ENCODE results near the gene ANGPT4. TPM values are rescaled to one million over a fixed set of nuclear protein-coding genes. Genes with fewer than 3 reads are reported as not detected.

ANGPT4 gene, protein sequence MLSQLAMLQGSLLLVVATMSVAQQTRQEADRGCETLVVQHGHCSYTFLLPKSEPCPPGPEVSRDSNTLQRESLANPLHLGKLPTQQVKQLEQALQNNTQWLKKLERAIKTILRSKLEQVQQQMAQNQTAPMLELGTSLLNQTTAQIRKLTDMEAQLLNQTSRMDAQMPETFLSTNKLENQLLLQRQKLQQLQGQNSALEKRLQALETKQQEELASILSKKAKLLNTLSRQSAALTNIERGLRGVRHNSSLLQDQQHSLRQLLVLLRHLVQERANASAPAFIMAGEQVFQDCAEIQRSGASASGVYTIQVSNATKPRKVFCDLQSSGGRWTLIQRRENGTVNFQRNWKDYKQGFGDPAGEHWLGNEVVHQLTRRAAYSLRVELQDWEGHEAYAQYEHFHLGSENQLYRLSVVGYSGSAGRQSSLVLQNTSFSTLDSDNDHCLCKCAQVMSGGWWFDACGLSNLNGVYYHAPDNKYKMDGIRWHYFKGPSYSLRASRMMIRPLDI
- not detected for polyA plus RNA-seq

DNA sequence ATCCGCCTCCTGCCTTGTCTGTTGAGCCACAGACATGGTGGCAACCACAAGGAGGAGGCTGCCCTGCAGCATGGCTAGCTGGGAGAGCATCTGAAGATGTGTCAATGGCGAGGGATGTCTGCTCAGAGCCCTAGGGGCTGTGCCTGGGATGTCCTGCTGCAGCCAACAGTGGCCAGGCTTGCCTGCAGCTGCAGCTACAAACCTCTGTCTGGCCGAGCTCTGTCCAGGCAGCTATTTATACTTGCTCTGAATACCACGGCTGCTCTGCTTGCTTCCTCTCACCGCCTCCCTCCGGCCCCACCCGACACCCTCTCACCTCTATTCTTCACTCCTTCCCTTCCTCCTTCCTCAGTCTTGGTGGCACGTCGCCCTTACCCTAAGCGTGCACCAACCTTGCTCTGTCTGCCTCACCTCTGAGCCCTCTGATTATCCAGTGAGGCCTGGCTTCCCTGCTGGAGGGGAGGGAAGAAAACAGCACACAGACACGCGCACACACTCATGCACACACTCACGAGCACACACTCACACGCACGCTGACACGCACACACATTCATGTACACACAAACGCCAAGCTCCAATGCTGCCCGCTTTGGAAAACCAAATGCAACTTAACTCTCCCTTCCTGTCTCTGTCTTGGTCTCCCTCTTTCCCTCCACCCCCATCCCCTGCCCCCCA, at the start of gene ANGPT4:
TSS of gene ANGPT4 (minus strand) at position 210 of the 675 bp plus-strand sequence. CDS start at position 90, 120 bp downstream.
- DNase-seq = no peak
- H3K27me3 Mint-ChIP-seq (ENCODE audit: low read depth in 3 of 3) = peaks cover 2 to 8% (median 4%) of the 10 kb centered on the region in 3 donors
- no peaks in the 10 kb centered on the region for H3K4me1 Mint-ChIP-seq
- no peak within 1 kb of the TSS for H3K4me3 Mint-ChIP-seq
- H3K27ac Mint-ChIP-seq = no peak within 1 kb of the TSS
- H3K36me3 Mint-ChIP-seq = no peaks in the 10 kb centered on the region
- peaks cover 0 to 2% (median 0%) of the 10 kb centered on the region in 6 donors for H3K9me3 Mint-ChIP-seq

DNA sequence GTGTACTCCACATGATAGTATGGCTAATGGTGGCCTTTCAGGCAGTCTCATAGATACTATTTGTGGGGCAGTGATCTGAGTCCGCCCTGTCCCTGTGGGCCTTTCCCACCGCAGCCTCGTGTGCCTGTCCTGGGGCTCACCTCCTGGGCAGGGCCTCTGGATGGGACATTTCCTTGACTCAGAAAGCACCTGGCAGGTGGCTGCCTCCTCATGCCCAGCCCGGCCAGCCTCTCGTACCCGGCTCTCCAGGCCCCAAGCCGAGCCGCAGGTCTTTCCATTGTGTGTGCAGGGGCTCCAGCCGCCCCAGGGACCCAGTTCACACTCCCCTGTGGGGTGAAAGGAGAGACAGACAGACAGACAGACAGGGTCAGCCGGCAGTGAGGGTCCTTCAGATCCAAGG, 47.7 kb upstream of the ANGPT4 start:
- DNase-seq = no peak
- H3K4me3 Mint-ChIP-seq = no peak overlapping the region
- peaks cover 4 to 8% (median 5%) of the 10 kb centered on the region in 3 donors for H3K27me3 Mint-ChIP-seq (ENCODE audit: low read depth in 3 of 3)
- H3K4me1 Mint-ChIP-seq = peaks cover 9 to 18% of the 10 kb centered on the region in 2 donors
- H3K27ac Mint-ChIP-seq = peak overlapping the region in 1 of 6 donors; percentile 3
- no peaks in the 10 kb centered on the region for H3K36me3 Mint-ChIP-seq
- H3K9me3 Mint-ChIP-seq = no peaks in the 10 kb centered on the region

DNA sequence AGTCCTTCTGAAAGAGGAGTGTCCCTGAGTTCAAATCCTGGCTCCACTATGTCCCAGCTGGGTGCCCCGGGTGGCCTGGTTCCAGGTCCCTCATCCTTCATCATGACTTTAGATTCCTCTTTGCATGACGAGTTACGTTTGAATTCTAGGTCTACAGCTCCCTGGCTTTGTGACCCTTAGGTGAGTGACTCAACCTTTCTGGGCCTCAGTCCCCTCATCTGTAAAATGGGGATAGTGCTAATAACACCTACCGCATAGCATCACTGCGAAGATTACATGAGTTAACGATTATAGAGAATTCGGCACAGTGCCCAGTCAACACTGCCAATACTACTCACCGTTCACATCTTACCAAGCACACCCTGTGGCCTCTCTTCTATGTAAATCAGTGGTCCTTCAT, 46.5 kb upstream of the ANGPT4 start:
- Mint-ChIP-seq H3K36me3 (no peaks in the 10 kb centered on the region), H3K9me3 (no peaks in the 10 kb centered on the region), H3K4me3 (no peak overlapping the region), H3K27ac (no peak overlapping the region), H3K27me3 (ENCODE audit: low read depth in 3 of 3) (peaks cover 4 to 14% (median 4%) of the 10 kb centered on the region in 3 donors), H3K4me1 (peaks cover 13 to 25% of the 10 kb centered on the region in 2 donors)
- no peak for DNase-seq

DNA sequence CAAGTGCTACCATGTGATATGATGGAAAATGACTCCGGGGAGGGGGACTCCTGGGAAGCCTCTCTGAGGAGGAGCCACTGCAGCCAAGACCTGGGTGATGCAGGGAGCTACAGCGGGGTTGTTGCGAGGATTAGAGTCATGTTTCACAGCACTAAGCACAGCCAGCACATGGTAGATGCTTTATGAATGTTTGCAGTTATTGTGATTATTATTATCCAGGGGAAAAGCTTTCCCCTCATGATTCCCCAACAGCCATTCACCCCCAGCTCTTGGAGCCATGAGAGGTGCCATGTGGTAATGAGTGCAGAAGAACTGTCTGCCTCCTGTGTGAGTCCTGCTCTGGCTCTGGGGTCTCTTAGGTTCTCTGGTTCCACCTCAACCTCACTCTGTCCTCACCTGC, 46.1 kb upstream of the ANGPT4 start:
- no peak for DNase-seq
- H3K27me3 Mint-ChIP-seq (ENCODE audit: low read depth in 3 of 3) = peaks cover 4 to 16% (median 4%) of the 10 kb centered on the region in 3 donors
- peak overlapping the region in 1 of 6 donors; percentile 14 for H3K27ac Mint-ChIP-seq
- no peaks in the 10 kb centered on the region for H3K9me3 Mint-ChIP-seq
- peaks cover 13 to 25% of the 10 kb centered on the region in 2 donors for H3K4me1 Mint-ChIP-seq
- H3K4me3 Mint-ChIP-seq = no peak overlapping the region
- no peaks in the 10 kb centered on the region for H3K36me3 Mint-ChIP-seq

DNA sequence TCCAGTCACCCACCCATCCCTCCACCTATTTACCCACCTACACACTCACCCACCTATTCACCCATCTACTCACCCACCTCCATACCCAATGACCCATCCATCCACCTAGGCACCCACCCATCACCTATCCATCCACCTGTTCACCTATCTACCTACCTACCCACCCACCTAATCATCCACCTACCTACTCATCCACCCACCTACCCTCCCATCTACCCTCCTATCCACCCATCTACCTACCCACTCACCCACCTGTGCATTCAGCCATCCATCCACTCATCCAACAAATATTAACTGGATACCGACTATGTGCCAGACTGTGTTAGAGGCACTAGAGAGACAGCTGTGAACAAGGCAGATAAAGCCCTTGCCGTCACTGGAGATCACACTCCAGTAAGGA, 45.6 kb upstream of the ANGPT4 start:
- no peak for DNase-seq

DNA sequence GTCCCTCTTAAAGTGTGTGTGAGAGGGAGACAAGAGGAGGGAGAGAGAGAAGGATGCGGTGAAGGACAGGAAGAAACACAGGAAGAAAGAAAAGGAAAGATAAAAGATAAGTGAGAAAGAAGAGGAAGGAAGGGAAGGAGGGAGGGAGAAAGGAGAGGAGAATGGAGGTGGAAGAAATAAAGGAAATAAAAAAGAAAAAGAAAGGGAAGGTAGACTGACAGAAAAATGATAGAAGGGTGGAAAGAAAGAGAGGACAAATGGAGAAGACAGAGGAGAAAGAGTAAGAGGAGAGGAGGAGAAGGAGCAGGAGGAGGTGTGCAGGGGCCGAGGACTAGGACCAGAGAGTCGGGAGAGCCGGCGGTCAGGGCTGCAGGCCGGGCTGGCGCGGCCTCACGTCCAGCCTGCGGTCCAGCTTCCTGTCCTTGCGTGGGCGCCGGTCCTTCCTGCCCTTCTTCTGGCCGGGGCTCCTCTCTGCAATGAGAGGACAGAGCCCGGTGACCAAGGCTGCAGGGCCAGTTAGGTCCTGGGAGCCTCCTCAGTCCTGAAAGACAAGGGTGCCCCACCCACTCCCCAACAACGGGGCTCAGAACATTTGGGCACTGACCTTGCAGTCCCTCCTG, 44.0 kb upstream of the ANGPT4 start:
- Mint-ChIP-seq H3K36me3 (no peaks in the 10 kb centered on the region), H3K4me1 (peaks cover 15 to 25% of the 10 kb centered on the region in 2 donors), H3K27ac (peak overlapping the region in 1 of 6 donors; percentile 83), H3K4me3 (no peak overlapping the region), H3K9me3 (no peaks in the 10 kb centered on the region), H3K27me3 (ENCODE audit: low read depth in 3 of 3) (peaks cover 8 to 19% (median 9%) of the 10 kb centered on the region in 3 donors)
- no peak for DNase-seq

More for the DNA sequence above, 45.6 kb upstream of the ANGPT4 start:
- no peak overlapping the region for H3K4me3 Mint-ChIP-seq
- peaks cover 13 to 25% of the 10 kb centered on the region in 2 donors for H3K4me1 Mint-ChIP-seq
- no peak overlapping the region for H3K27ac Mint-ChIP-seq
- H3K27me3 Mint-ChIP-seq (ENCODE audit: low read depth in 3 of 3) = peaks cover 4 to 16% (median 4%) of the 10 kb centered on the region in 3 donors
- H3K36me3 Mint-ChIP-seq = no peaks in the 10 kb centered on the region
- no peaks in the 10 kb centered on the region for H3K9me3 Mint-ChIP-seq

DNA sequence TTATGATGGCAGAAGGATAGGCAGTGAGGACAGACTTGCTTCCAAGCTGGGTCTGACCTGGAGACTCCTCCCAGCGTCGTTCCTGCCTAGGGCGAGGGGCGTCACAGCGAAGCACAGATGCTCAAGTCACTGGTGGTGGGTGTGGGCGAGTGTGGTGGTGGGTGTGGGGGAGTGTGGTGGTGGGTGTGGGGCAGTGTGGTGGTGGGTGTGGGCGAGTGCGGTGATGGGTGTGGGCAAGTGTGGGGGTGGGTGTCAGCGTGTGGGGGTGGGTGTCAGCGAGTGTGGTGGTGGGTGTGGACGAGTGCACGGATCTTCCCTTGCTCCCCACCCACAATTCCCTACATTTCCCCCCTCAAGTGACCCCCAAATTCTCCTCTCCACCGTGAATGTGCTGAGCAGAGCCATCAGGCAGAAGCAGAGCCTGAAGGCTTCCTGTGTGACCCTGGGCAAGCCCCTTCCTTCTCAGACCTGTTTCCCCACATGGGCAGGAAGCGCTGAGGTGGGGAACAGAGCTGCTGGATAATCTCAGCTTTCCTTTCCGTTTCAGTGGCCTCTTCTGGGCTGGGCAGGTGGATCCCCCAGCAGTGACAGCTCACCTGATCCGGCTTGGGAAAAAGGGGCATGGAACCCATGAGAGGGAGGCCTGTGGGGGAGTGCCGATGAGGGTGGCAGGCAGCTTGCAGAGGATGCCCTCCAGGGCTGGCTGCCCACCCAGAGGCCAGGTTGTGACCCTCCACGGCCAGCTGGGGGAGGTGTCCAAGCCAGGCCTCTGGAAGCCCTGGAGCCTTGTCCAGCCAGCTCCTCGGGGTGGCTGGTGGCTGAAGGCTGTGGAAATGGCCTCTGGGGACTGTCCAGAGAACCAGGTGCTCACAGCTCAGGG, 43.0 kb upstream of the ANGPT4 start:
- Mint-ChIP-seq H3K9me3 (no peaks in the 10 kb centered on the region), H3K4me3 (peak overlapping the region; percentile 21 to 78 (median 33)), H3K4me1 (peaks cover 15 to 25% of the 10 kb centered on the region in 2 donors), H3K27ac (peak overlapping the region in 2 of 6 donors; percentile 35 to 53), H3K36me3 (no peaks in the 10 kb centered on the region), H3K27me3 (ENCODE audit: low read depth in 3 of 3) (peaks cover 6 to 19% (median 11%) of the 10 kb centered on the region in 3 donors)
- peak in 1 of 3 donors; percentile 17 for DNase-seq

DNA sequence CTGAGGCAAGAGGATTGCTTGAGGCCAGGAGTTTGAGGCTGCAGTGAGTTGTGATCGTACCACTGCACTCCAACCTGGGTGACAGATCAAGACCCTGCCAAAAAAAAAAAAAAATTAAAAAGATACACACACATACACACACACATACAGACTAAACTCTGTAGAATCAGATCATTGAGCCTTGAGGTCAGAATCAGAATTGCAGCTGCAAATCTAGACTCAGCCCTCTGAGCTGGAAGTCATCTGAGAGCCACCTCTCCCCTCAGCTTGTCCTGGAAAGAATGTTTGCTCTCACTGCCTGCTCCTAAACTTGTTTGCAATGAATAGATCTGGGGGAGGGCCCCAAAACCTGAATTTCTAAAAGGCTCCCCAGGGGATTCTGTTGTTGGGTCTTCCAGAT, 41.4 kb upstream of the ANGPT4 start:
- H3K4me3 Mint-ChIP-seq = no peak overlapping the region
- peaks cover 15 to 25% of the 10 kb centered on the region in 2 donors for H3K4me1 Mint-ChIP-seq
- no peaks in the 10 kb centered on the region for H3K9me3 Mint-ChIP-seq
- DNase-seq = no peak
- peaks cover 6 to 19% (median 16%) of the 10 kb centered on the region in 3 donors for H3K27me3 Mint-ChIP-seq (ENCODE audit: low read depth in 3 of 3)
- H3K27ac Mint-ChIP-seq = no peak overlapping the region
- no peaks in the 10 kb centered on the region for H3K36me3 Mint-ChIP-seq

DNA sequence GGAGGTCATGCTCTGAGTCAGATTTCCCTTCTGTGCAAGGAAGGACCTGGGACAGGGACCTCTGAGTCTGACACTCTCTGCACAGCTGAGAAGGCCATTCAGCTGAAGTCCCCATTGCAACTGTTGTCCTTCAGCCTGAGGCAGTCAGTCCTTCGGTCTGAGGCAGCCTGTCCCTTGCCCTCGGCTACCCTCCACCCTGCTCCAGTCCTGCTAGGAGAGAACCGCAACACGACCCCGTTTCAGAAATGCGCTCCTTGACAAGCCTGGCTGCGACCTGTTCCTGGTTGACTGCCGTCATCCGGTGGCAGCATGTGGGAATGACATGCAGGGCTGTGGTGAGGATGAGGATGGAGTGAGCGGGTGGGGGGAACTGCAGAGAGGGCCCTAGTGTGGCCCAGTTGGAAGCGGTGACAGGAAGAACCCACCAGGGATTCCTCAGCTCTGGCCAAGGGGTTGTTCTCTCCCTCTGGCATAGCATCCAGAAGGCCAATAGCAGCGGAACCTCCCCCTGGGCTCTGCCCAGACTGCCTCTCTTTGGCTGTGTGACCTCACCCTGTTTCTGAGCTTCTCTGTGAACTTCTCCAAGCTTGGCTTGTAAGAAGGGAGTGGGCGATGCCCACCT, 40.3 kb upstream of the ANGPT4 start:
- no peak overlapping the region for H3K4me3 Mint-ChIP-seq

DNA sequence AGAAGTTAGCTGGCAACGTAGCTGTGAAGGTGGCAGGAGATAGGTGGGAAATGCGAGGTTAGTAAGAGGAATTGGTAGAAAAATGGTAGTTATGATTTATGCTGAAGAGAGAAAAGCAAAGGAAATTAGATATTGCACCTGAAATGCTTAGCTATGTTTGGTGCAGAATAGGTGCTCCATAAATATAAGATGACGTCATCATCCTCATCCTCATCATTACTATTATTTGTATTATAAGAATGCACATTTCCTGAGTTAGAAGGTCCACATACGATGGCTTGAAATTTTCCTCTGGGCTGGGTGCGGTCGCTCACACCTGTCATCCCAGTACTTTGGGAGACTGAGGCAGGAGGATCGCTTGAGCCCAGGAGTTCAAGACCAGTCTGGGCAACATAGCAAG, 39.5 kb upstream of the ANGPT4 start:
- H3K4me3 Mint-ChIP-seq = no peak overlapping the region
- H3K4me1 Mint-ChIP-seq = peaks cover 15 to 20% of the 10 kb centered on the region in 2 donors
- H3K27ac Mint-ChIP-seq = no peak overlapping the region
- H3K9me3 Mint-ChIP-seq = peaks cover 0 to 2% (median 0%) of the 10 kb centered on the region in 6 donors
- no peak for DNase-seq
- H3K27me3 Mint-ChIP-seq (ENCODE audit: low read depth in 3 of 3) = peaks cover 6 to 19% (median 18%) of the 10 kb centered on the region in 3 donors
- H3K36me3 Mint-ChIP-seq = no peaks in the 10 kb centered on the region

More for the DNA sequence above, 40.3 kb upstream of the ANGPT4 start:
- Mint-ChIP-seq H3K36me3 (no peaks in the 10 kb centered on the region), H3K27me3 (ENCODE audit: low read depth in 3 of 3) (peaks cover 6 to 19% (median 18%) of the 10 kb centered on the region in 3 donors), H3K4me1 (peaks cover 15 to 25% of the 10 kb centered on the region in 2 donors), H3K27ac (no peak overlapping the region), H3K9me3 (peaks cover 0 to 2% (median 0%) of the 10 kb centered on the region in 6 donors)
- peak; percentile 63 to 69 (median 65) for DNase-seq

DNA sequence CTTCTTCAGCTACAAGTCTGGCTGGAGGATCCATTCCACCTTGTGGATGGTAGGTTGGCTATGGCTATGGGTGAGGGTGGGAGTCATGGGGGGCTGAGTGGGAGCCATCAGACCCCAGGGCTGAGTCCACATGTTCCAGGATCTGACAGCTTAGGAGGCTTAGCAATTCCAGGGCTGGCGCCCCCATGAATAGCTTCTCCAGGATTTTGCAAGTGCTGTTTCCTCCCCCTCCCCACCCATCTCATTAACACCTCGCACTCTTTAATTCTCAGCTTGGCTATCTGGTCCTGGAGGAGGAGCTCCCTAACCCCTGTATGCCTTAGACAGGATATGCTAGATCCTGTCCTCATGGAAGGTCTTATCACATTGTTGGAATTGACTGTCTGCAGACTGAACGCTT, 39.0 kb upstream of the ANGPT4 start:
- Mint-ChIP-seq H3K27me3 (ENCODE audit: low read depth in 3 of 3) (peaks cover 9 to 23% (median 20%) of the 10 kb centered on the region in 3 donors), H3K4me3 (no peak overlapping the region), H3K9me3 (peaks cover 0 to 2% (median 0%) of the 10 kb centered on the region in 6 donors), H3K4me1 (peaks cover 15 to 20% of the 10 kb centered on the region in 2 donors), H3K27ac (no peak overlapping the region), H3K36me3 (no peaks in the 10 kb centered on the region)
- DNase-seq = no peak

DNA sequence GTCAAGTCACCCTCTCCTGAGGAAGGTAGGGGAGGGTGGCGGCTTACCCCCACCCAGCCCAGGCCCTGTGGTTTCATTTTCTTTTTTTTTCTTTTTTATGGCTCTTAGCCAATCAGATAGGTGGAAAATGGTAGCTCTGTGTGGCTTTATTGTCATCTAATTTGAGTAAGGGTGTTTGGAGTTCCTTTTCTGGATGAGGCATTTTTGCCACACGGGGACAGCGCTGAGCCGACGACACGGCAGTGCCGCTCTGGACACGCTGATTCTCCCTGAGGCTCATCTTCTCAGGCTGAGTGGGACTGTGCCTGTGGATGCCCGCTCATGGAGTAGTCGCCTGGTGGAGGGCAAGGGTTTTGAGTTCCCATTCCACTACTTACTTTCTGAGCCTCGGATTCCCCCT, 37.6 kb upstream of the ANGPT4 start:
- Mint-ChIP-seq H3K27ac (no peak overlapping the region), H3K36me3 (no peaks in the 10 kb centered on the region), H3K9me3 (peaks cover 0 to 2% (median 0%) of the 10 kb centered on the region in 6 donors), H3K27me3 (ENCODE audit: low read depth in 3 of 3) (peaks cover 9 to 22% (median 19%) of the 10 kb centered on the region in 3 donors), H3K4me1 (peaks cover 5 to 7% of the 10 kb centered on the region in 2 donors), H3K4me3 (no peak overlapping the region)
- no peak for DNase-seq

Data from immature natural killer cell (primary cell).